ENCODE measurements around the gene DAD1. TPM values are rescaled to one million over a fixed set of nuclear protein-coding genes. Genes with fewer than 3 reads are reported as not detected.

Gene DAD1
- polyA plus RNA-seq, 3 donors = 187 to 278 (median 235) TPM

- 38 to 69% (median 40%) methylated on average over 3 of the region's 3 CpGs for WGBS, 3 donors
- no peak overlapping the region for H3K27ac ChIP-seq (ENCODE audit: low read depth, low read length)
These were observed 56.5 kb downstream of the DAD1 start for GRCh38 chr14:22532345-22533056.

- WGBS, 3 donors = 81 to 92% (median 91%) methylated on average over 5 of the region's 5 CpGs
- H3K27ac ChIP-seq (ENCODE audit: low read depth, low read length) = no peak overlapping the region
These were observed 57.3 kb downstream of the DAD1 start for GRCh38 chr14:22531451-22532344.

GRCh38 chr14:22530127-22530526 lies 58.9 kb downstream of the DAD1 start:
- no peak overlapping the region for H3K27ac ChIP-seq (ENCODE audit: low read depth, low read length)
- 50 to 71% (median 70%) methylated on average over 1 of the region's 1 CpG for WGBS, 3 donors

GRCh38 chr14:22526744-22527143 lies 62.3 kb downstream of the DAD1 start:
- no peak overlapping the region for H3K27ac ChIP-seq (ENCODE audit: low read depth, low read length)
- WGBS, 3 donors = 89 to 91% (median 91%) methylated on average over 1 of the region's 1 CpG

GRCh38 chr14:22526218-22526617 lies 62.8 kb downstream of the DAD1 start:
- WGBS, 3 donors = 75 to 96% (median 90%) methylated on average over 5 of the region's 5 CpGs
- no peak overlapping the region for H3K27ac ChIP-seq (ENCODE audit: low read depth, low read length)

GRCh38 chr14:22524784-22525161 lies 64.3 kb downstream of the DAD1 start:
- no peak overlapping the region for H3K27ac ChIP-seq (ENCODE audit: low read depth, low read length)

GRCh38 chr14:22524115-22524783 lies 64.8 kb downstream of the DAD1 start:
- no peak overlapping the region for H3K27ac ChIP-seq (ENCODE audit: low read depth, low read length)
- WGBS, 3 donors = 90 to 92% (median 91%) methylated on average over 11 of the region's 11 CpGs

DNA sequence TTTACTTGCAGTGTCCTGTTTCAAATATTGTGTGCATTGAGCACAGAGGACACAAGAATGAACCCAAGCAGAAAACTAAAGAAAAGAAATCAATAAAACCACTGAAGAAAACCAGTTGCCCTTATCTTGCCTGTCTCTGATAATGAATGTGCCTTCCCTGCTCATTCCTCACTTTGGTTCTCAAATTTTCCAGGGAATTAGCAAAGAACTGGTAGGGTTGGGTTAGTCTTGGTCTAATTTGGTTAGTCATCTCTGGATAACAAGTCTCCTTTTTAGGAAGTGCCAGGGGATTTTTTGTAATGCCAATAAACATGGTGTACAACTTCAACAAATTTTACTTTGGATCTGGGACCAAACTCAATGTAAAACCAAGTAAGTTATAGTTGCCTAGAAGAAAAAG lies 65.7 kb downstream of the DAD1 start:
- no peak overlapping the region for H3K27ac ChIP-seq (ENCODE audit: low read depth, low read length)

GRCh38 chr14:22522466-22522957 lies 66.5 kb downstream of the DAD1 start:
- 78 to 81% (median 79%) methylated on average over 1 of the region's 1 CpG for WGBS, 3 donors
- H3K27ac ChIP-seq (ENCODE audit: low read depth, low read length) = no peak overlapping the region

DNA sequence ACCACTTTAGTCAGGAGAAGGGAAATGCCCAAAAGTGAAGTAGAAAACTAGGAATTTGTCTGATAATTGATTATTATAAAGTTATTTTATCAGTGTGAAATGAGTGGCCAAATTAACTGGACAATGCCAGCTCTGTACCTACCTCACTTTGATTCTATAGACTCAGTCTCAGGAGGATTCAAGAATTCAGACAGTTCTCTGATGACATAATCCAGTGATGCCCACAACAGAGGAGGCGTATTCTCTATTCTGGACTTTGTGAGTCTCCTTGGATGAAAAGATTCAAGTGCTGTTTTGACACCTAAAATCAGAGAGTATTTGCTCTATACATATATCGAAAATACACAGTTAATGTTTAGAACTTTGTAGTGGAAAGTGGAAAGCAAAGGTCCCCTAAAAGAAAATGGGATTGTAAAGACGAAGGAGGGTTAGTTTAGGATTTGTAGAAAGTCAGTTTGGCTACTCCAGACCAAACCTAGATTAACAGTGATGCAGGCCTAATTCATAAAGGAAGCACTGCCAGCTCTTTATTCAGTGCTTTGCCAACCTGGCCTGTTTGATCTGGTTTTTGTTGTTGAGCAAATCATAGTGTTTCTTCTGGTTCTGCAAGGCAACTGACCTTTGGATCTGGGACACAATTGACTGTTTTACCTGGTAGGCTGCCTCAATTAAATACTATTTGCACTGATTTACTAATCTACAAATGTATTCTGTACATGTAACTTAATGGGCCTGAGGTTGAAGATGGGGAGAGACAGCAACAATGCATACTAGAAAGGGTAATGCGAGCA lies 67.4 kb downstream of the DAD1 start:
- WGBS, 3 donors = 66 to 68% (median 66%) methylated on average over 4 of the region's 4 CpGs
- H3K27ac ChIP-seq (ENCODE audit: low read depth, low read length) = no peak overlapping the region

DNA sequence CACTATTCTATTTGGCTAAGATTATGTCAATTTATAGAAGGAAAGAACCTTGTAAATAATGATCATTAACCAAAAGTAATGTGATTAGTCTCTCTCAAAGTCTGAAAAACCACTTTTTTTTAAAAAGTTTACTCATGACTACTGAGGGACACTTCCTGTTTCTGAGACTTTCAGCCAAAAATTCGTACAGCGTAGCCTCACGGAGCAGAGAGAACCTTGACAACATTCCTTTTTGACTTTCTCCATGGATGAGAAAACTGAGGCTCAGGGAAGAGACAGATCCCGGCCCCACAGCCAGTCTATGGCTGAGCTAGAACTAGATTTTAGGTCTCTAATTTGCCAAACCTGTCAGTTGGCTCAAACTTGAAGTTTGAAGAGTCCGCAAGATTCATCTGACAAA lies 68.2 kb downstream of the DAD1 start:
- WGBS, 3 donors = 61 to 71% (median 64%) methylated on average over 5 of the region's 5 CpGs

DNA sequence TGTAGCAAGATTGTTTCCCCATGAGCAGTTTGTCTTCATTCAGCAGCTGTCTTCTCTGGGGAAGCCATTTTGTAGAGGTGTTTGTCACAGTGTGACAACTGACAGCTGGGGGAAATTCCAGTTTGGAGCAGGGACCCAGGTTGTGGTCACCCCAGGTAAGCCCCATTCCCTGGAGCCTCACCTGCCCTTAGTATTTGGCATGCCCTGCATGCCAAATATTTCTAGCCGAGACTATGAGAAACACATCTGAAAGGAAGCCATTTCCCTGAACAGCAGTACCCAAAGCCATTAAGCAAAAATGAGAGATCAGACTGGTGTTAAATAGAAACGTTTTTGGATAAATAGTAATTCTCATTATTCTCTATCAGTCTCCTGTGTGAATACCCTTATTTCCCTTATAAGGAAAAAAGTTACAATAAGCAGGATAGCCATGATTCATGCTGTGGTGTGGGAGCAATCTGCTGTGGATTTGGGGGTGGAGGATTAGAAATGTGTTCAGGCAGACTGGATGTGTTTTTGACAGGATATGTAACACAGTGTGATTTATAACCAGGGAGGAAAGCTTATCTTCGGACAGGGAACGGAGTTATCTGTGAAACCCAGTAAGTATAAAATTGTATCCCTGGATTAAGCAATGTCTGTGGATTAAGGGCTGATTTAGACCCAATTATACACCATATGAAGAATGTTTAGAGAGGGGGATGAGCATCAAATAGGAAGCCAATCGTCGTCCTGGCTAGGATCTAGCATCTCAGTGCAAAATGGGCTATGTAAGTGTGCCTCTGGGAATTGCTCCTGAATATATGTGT lies 68.9 kb downstream of the DAD1 start:
- 47 to 54% (median 49%) methylated on average over 6 of the region's 6 CpGs for WGBS, 3 donors
- H3K27ac ChIP-seq (ENCODE audit: low read depth, low read length) = no peak overlapping the region

More for the DNA sequence above, 68.2 kb downstream of the DAD1 start:
- H3K27ac ChIP-seq (ENCODE audit: low read depth, low read length) = no peak overlapping the region

- no peak overlapping the region for H3K27ac ChIP-seq (ENCODE audit: low read depth, low read length)
- 48 to 77% (median 70%) methylated on average over 2 of the region's 2 CpGs for WGBS, 3 donors
These were observed 71.0 kb downstream of the DAD1 start for GRCh38 chr14:22518073-22518472.

DNA sequence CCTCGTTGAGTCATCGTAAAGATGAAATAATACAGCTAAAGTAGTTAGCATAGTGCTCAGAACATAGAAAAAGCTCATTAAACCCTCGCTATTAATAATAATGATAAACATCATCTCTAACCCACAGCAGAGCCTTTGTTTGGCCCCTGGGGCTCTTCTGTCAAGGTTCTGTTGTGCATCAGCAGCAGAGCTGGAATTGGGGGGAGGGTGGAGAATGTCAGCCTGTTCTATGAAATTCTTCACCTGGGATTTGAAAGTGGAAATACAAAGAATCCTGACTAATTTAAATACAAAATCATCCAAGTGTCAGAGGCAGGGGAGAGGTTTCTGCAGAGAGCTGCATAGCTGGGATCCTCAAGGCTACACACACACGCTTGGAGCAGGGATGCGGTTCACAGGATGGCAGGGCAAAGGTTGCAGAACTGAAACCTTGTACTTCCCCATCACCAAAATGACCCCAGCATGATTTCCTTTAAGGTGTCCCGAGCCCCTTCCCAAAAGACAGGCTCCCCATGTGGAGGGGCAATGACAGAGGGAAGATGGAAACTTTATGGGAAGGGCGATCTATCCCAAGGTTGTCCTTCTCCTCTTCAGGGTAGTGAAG lies 71.8 kb downstream of the DAD1 start:
- H3K27ac ChIP-seq (ENCODE audit: low read depth, low read length) = no peak overlapping the region

GRCh38 chr14:22515929-22516328 lies 73.1 kb downstream of the DAD1 start:
- H3K27ac ChIP-seq (ENCODE audit: low read depth, low read length) = no peak overlapping the region

More for the DNA sequence above, 71.8 kb downstream of the DAD1 start:
- WGBS, 3 donors = 77 to 83% (median 77%) methylated on average over 7 of the region's 7 CpGs

More at GRCh38 chr14:22515929-22516328, 73.1 kb downstream of the DAD1 start:
- WGBS, 3 donors = 76 to 86% (median 79%) methylated on average over 2 of the region's 2 CpGs
